ENCODE measurements around the gene GOLGA6C. TPM values are rescaled to one million over a fixed set of nuclear protein-coding genes. Genes with fewer than 3 reads are reported as not detected.

Gene GOLGA6C
- total RNA-seq, 1 experiment from 2014 or later: not detected

DNA sequence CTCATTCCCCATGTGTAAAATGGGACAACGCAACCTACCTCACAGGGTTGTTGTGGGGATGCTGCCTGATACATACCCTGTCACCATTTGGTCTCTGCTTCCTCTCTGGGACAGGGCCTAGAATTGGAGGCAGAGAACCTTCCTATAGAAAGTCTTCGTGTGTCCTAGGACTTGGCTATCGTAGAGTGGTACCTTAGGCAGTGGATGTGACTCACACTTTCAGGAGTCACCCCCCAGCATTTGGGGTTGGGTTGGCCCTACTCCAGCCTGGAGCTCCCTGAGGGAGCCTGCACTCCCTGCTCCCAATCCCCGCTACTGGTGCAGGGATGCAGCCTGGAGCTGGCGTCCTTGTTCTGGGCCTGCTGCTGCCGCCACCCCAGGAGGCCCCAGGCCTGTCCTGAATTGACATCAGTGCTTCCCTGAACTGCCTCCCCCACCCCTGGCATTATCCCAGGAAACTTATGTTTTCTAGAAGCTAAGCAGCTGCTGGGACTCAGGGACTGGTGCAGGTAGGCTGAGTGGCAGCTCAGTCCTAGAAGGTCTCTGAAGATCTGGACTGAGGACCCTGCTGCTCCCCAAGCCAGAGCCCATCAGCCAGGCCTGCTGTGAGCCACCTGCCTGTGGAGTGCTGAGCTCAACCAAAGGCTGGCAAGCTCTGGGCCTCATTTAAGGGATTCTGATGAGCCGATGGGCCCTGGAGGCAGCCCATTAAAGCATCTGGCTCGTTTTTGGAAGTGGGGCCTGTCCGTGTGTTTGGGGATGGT, 46.5 kb upstream of the GOLGA6C start:
- POLR2A ChIA-PET: no interaction called here

More for the DNA sequence above, 46.5 kb upstream of the GOLGA6C start:
- Histone ChIP-seq H3K79me2 (ENCODE audit: insufficient read depth, low read length) (peaks cover 59% of the 10 kb centered on the region), H3K4me3 (replicated peaks in 1 of 2; ENCODE audit: low read depth in 1 of 2, low read length in 2 of 2) (no peak overlapping the region), H2AFZ (ENCODE audit: low read depth, low read length, poor library complexity, severe bottlenecking) (no peak overlapping the region), H3K4me1 (ENCODE audit: control insufficient read depth in 1 of 2, insufficient read depth in 2 of 2, low read length in 2 of 2) (no peaks in the 10 kb centered on the region), H3K9ac (ENCODE audit: low read length) (no peak overlapping the region), H4K20me1 (ENCODE audit: insufficient read depth) (peaks cover 18% of the 10 kb centered on the region; the same call in 1 of the 2 replicates), H3K9me2 (ENCODE audit: insufficient read depth) (no peaks in the 10 kb centered on the region), H3K9me3 (ENCODE audit: control insufficient read depth in 1 of 2, insufficient read depth in 1 of 2, low read depth in 1 of 2, low read length in 2 of 2) (no peaks in the 10 kb centered on the region), H3K27ac (ENCODE audit: low read depth, low read length) (no peak overlapping the region), H3K36me3 (ENCODE audit: control insufficient read depth in 1 of 2, insufficient read depth in 2 of 2, low read length in 2 of 2) (peaks cover 35 to 63% of the 10 kb centered on the region in 2 experiments; a peak in 3 of 4 replicates), H3K27me3 (ENCODE audit: insufficient read depth, low read length) (no peaks in the 10 kb centered on the region), H3K4me2 (ENCODE audit: low read length) (no peak overlapping the region)
- intact Hi-C loops (cut with micrococcal nuclease): no loop called here
- CTCF ChIA-PET: no interaction called here
- DNase-seq (ENCODE audit: low read depth, low spot score): no peak
- no TSS peak for BruUV-seq (replicated peaks)
- RAD21 ChIA-PET (ENCODE audit: low non-redundant PET in 1 of 2, low total read pairs in 2 of 2, uncharacterized antibody in 2 of 2, unreplicated experiment in 2 of 2): no interaction called here
- no peak for ATAC-seq
- TF ChIP-seq, protein P1, sequence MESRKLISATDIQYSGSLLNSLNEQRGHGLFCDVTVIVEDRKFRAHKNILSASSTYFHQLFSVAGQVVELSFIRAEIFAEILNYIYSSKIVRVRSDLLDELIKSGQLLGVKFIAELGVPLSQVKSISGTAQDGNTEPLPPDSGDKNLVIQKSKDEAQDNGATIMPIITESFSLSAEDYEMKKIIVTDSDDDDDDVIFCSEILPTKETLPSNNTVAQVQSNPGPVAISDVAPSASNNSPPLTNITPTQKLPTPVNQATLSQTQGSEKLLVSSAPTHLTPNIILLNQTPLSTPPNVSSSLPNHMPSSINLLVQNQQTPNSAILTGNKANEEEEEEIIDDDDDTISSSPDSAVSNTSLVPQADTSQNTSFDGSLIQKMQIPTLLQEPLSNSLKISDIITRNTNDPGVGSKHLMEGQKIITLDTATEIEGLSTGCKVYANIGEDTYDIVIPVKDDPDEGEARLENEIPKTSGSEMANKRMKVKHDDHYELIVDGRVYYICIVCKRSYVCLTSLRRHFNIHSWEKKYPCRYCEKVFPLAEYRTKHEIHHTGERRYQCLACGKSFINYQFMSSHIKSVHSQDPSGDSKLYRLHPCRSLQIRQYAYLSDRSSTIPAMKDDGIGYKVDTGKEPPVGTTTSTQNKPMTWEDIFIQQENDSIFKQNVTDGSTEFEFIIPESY (IDR thresholded peaks at IDR 0.05; ENCODE audit: extremely low read depth, insufficient replicate concordance, low read length): no peak
- TF ChIP-seq CEBPB (IDR thresholded peaks at IDR 0.05; ENCODE audit: low read depth) (no peak), CBX3 (IDR thresholded peaks at IDR 0.05; ENCODE audit: low read depth) (no peak), ZNF274 (IDR thresholded peaks at IDR 0.05; ENCODE audit: low read depth, low read length) (no peak)
- TF ChIP-seq, protein P2, sequence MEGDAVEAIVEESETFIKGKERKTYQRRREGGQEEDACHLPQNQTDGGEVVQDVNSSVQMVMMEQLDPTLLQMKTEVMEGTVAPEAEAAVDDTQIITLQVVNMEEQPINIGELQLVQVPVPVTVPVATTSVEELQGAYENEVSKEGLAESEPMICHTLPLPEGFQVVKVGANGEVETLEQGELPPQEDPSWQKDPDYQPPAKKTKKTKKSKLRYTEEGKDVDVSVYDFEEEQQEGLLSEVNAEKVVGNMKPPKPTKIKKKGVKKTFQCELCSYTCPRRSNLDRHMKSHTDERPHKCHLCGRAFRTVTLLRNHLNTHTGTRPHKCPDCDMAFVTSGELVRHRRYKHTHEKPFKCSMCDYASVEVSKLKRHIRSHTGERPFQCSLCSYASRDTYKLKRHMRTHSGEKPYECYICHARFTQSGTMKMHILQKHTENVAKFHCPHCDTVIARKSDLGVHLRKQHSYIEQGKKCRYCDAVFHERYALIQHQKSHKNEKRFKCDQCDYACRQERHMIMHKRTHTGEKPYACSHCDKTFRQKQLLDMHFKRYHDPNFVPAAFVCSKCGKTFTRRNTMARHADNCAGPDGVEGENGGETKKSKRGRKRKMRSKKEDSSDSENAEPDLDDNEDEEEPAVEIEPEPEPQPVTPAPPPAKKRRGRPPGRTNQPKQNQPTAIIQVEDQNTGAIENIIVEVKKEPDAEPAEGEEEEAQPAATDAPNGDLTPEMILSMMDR (IDR thresholded peaks at IDR 0.05 in 2 of 3, conservative IDR thresholded peaks at IDR 0.05 in 1 of 3; ENCODE audit: borderline replicate concordance in 1 of 3, insufficient read depth in 1 of 3, low read depth in 2 of 3, low read length in 2 of 3): no peak
